NOMO-1 treated with dmso at 0.1 percent for 144 hours (cell line): ENCODE data around the gene CWC22.
A peak's percentile ranks its signal among the peaks of the same experiment; 100 is the strongest.
"Not testable (repeated sequence)": the region's sequence is repeated elsewhere in the genome, so short reads cannot be mapped to it uniquely, and the experiment has no call there.

Experiments used
- DNase-seq: peaks from one replicate; lab custom pipeline; 2025; ENCODE audit not compliant: unreplicated experiment; lab: John Stamatoyannopoulos, UW

CWC22 gene

GRCh38 chr2:180003559-180003958 lies 3.5 kb downstream of the CWC22 start:
- DNase-seq, result no peak

GRCh38 chr2:180003073-180003472 lies 4.0 kb downstream of the CWC22 start:
- DNase-seq, result peak; percentile 18

GRCh38 chr2:180002198-180002770 lies 4.8 kb downstream of the CWC22 start:
- DNase-seq, result peak; percentile 41

- DNase-seq, result no peak
These were observed 5.4 kb downstream of the CWC22 start for GRCh38 chr2:180001726-180002125.

- no peak for DNase-seq
These were observed 6.7 kb downstream of the CWC22 start for GRCh38 chr2:180000434-180000833.

- DNase-seq, result no peak
These were observed 8.1 kb downstream of the CWC22 start for GRCh38 chr2:179999000-179999399.

GRCh38 chr2:179995741-179996515 lies 11.2 kb downstream of the CWC22 start:
- DNase-seq, result no peak

- DNase-seq, result no peak
These were observed 15.8 kb downstream of the CWC22 start for GRCh38 chr2:179991344-179991743.

GRCh38 chr2:179990676-179991317 lies 16.3 kb downstream of the CWC22 start:
- no peak for DNase-seq

- no peak for DNase-seq
These were observed 19.2 kb downstream of the CWC22 start for GRCh38 chr2:179987916-179988315.

GRCh38 chr2:179985163-179985820 lies 21.8 kb downstream of the CWC22 start:
- DNase-seq, result no peak

GRCh38 chr2:179983250-179983932 lies 23.7 kb downstream of the CWC22 start:
- DNase-seq, result no peak

- DNase-seq, result no peak
These were observed 26.0 kb downstream of the CWC22 start for GRCh38 chr2:179981085-179981484.

- DNase-seq, result no peak
These were observed 32.3 kb downstream of the CWC22 start for GRCh38 chr2:179974761-179975160.

GRCh38 chr2:179966778-179967394 lies 40.2 kb downstream of the CWC22 start:
- no peak for DNase-seq

- DNase-seq, result no peak
These were observed 41.5 kb downstream of the CWC22 start for GRCh38 chr2:179965291-179966258.

GRCh38 chr2:179963626-179964025 lies 43.5 kb downstream of the CWC22 start:
- no peak for DNase-seq

- DNase-seq, result not testable (repeated sequence)
These were observed 48.8 kb downstream of the CWC22 start for GRCh38 chr2:179958251-179958650.

GRCh38 chr2:179954026-179954425 lies 53.1 kb downstream of the CWC22 start:
- no peak for DNase-seq

- DNase-seq, result no peak
These were observed 53.7 kb downstream of the CWC22 start for GRCh38 chr2:179953359-179953758.
